A549 treated with DMSO at 1 μM for 4 hours (cell line): ENCODE results near the gene ZDHHC12. TPM values are rescaled to one million over a fixed set of nuclear protein-coding genes. Genes with fewer than 3 reads are reported as not detected.

Source experiments
- total RNA-seq: library from RNA; stranded (reverse); fragments of 200-300 nt; extraction: Qiagen RNA extraction; gene quantifications from 5 replicates; pipeline ENCODE4 v1.2.3, GENCODE V29; 2022; ENCODE audit warnings: low read depth

Gene ZDHHC12, protein sequence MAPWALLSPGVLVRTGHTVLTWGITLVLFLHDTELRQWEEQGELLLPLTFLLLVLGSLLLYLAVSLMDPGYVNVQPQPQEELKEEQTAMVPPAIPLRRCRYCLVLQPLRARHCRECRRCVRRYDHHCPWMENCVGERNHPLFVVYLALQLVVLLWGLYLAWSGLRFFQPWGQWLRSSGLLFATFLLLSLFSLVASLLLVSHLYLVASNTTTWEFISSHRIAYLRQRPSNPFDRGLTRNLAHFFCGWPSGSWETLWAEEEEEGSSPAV
- 66.4 to 91.1 TPM (median 77.5 TPM) in 5 replicates for total RNA-seq

DNA sequence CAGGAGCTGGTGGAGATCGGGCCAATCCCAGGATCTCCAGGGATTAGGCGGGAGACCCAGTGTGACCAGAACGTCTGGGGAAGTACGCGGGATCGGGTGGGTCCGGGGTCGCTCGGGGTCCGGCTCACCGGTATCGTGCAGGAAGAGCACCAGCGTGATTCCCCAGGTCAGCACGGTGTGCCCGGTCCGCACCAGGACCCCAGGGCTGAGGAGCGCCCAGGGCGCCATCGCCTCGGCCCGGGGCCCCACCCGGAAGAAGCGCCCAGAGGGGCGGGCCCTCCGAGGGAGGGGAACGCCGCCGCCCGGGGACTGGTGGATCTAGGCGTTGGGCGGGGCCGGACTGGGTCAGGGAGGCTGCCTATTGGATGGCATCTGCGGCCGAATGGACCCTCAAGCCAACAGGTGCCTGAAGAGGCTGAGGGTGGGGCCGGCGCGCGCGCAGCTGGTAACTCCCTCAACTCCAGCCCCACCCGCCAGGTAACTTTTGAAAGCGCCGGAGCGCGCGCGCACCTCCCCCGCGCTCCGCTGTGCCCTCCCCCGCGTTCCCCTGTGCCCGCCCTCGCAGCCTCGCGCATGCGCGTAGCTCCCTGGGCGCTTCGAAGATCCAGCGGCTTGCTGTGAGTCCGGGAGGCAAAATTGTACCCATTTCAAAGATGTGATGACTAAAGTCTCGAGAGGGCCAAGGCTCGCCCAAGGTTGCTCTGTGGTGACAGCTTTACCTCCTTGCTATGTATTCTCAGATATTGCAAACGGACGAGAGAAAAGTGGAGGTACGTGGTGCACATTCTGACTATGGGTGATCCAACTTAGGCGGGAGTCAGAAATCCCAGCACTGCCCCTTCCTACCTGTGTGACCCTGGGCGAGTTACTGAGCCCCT lies at the start of gene ZDHHC12:
Gene ZDHHC12, minus strand, starts transcription at position 262 of the 878 bp plus-strand sequence. Its CDS starts 34 bp downstream, at position 228.

DNA sequence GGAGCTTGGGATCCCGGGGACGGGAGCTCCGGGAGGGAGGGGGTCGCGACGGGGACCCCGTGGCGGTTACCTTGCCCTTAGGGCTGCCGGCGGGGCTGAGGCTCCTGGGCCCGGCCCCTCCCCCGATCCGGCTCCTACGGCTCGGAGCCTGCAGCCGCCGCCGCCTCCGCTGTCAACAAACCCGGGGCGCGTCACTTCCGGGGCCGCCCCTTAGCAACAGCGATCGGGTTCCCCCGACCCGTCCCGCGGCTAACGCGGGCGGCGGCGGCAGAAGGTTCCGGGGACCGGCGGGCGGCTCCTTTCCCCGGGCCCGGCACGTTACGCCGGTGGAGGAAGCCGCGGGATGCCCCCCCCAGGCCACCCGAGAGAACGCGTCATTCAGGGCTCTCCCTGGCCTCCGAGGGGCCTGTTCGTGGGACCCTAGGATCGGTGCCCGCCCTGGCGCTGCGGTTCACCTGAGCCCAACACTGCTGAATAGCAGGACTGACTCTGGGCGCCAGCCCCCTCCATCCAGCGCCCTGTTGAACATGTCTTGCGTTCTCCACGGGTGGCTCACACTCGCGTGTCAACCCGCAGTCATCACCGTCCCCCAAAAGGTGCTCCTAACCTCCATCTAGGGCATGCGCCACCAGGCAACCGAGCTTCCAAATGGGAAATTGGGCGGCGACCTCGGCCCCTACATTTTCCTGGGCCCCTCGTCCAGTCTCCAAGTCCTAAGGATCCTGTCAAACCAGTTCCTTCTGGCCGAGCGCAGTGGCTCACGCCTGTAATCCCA lies 48.0 kb upstream of the ZDHHC12 start, which contains the start of gene ZER1:
Gene ZER1, minus strand, starts transcription at position 183 of the 775 bp plus-strand sequence. CDS start 16,362 bp downstream, outside the sequence.

DNA sequence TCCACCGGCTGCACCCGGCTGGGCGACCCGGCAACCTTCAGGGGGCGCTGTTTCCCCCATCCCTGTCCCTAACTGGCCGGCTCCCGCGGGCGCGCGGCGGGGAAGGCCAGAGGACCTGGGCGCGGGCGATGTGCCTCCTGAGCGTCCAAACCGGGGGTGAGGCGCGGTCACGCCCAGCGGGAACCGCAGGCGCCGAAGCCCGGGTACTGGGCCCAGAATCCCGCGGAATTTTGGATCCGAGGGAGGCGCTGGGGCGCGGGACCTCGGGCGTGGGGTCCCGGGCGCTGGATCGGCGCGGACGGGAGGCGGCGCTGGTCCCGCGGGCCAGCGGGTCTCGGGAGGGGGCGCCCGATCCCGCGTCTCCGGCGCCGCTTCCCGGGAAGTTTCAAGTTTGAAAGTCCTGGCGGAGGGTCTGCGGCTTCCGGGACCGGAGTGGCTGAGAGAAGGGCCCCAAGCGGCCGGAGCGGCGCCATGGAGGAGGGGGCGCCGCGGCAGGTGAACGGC lies 21.4 kb downstream of the ZDHHC12 start, which contains the start of gene PKN3:
Gene PKN3, plus strand, starts transcription at position 59 of the 504 bp plus-strand sequence. Its CDS starts 413 bp downstream, at position 472.

DNA sequence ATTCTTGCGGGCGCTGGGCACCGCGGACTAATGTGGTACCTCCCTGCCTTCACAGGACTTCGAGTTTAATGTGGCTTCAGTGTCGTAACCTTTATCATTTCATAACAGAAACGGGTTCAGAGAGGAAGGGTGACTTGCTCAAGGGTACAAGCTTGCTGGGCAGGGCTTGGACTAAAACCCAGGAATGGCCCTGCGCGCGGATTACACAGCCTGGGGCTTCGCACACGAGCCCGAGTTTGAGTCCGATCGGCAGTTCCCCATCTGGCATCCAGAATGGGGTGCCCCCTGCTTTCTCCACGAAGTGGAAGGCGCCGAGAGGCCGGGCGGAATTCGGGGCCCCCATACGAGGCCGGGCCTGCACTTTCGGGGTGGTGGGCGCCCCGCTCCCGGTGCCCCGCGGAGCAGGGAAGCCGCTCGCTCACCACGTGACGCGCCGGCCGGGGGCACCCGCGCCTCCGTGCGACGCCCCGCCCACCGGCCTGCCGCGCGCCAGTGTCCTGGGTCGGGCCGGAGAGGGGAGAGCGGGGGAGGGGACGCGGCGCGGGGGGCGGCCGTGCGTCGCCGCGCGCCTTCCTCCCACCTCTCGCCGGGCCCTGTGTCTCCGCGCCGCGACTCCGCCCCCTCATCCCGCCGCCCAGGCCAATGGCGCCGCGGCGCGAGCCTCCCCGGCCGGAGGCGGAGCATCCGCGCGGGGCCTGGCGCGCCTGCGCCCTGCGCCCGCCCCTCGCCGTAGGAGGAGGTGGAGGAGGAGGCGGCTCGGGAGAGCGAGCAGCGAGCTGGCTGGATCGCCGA lies 35.2 kb downstream of the ZDHHC12 start, which contains the start of gene SET:
Gene SET, plus strand, starts transcription at position 722 of the 792 bp plus-strand sequence. CDS start 361 bp downstream, outside the sequence.

Other genes starting within 250 kb of the ZDHHC12 start
- 27.7 to 36.5 TPM (median 33.9 TPM) in 5 replicates for gene GLE1, start 219.4 kb downstream of the ZDHHC12 start, total RNA-seq
- gene SPTAN1, start 171.5 kb downstream of the ZDHHC12 start, total RNA-seq = 130 to 158 TPM (median 152 TPM) in 5 replicates
- 94.8 to 144 TPM (median 126 TPM) in 5 replicates for gene DYNC2I2, start 67.3 kb downstream of the ZDHHC12 start, total RNA-seq
- 434 to 477 TPM (median 439 TPM) in 5 replicates for gene SET, start 34.9 kb downstream of the ZDHHC12 start, total RNA-seq
- gene PKN3, start 21.6 kb downstream of the ZDHHC12 start, total RNA-seq = 13.6 to 18.9 TPM (median 15.3 TPM) in 5 replicates
- 13.2 to 17.7 TPM (median 15.3 TPM) in 5 replicates for gene ZER1, start 47.8 kb upstream of the ZDHHC12 start, total RNA-seq
- 19.1 to 22.6 TPM (median 21.2 TPM) in 5 replicates for gene TBC1D13, start 63.1 kb upstream of the ZDHHC12 start, total RNA-seq
- gene ENDOG, start 94.4 kb upstream of the ZDHHC12 start, total RNA-seq = 13.9 to 28.9 TPM (median 26.9 TPM) in 5 replicates
- 18.9 to 46.7 TPM (median 43.2 TPM) in 5 replicates for gene SPOUT1, start 105.7 kb upstream of the ZDHHC12 start, total RNA-seq
- 7.5 to 10.3 TPM (median 8.9 TPM) in 5 replicates for gene KYAT1, start 157.8 kb upstream of the ZDHHC12 start, total RNA-seq
- 39.2 to 44.4 TPM (median 44.0 TPM) in 5 replicates for gene LRRC8A, start 158.0 kb upstream of the ZDHHC12 start, total RNA-seq
- gene PHYHD1, start 196.9 kb upstream of the ZDHHC12 start, total RNA-seq = 0.17 TPM in 1 of 5 replicates, not detected in the others
- 31.6 to 38.3 TPM (median 34.6 TPM) in 5 replicates for gene DOLK, start 223.5 kb upstream of the ZDHHC12 start, total RNA-seq
- gene NUP188, start 223.6 kb upstream of the ZDHHC12 start, total RNA-seq = 35.1 to 46.4 TPM (median 41.6 TPM) in 5 replicates